ENCODE results near the gene IQCF2.
"Not testable (repeated sequence)": the region's sequence is repeated elsewhere in the genome, so short reads cannot be mapped to it uniquely, and the experiment has no call there.

The IQCF2 gene

GRCh38 chr3:51845129-51845528 lies 16.3 kb upstream of the IQCF2 start:
- DNase-seq (ENCODE audit: extremely low read depth, low read depth), result no peak
- TF ChIP-seq CTCF (IDR thresholded peaks at IDR 0.05; ENCODE audit: low read depth, low read length, missing control alignments), result no peak
- no peak overlapping the region for H3K4me3 ChIP-seq (replicated peaks; ENCODE audit: low read depth, low read length)

GRCh38 chr3:51855411-51855810 lies 6.0 kb upstream of the IQCF2 start:
- DNase-seq (ENCODE audit: extremely low read depth, low read depth); H3K4me3 ChIP-seq (replicated peaks; ENCODE audit: low read depth, low read length): not testable (repeated sequence)

- TF ChIP-seq CTCF (IDR thresholded peaks at IDR 0.05; ENCODE audit: low read depth, low read length, missing control alignments), result no peak
- no peak overlapping the region for H3K4me3 ChIP-seq (replicated peaks; ENCODE audit: low read depth, low read length)
- DNase-seq (ENCODE audit: extremely low read depth, low read depth), result no peak
Measured at GRCh38 chr3:51862886-51863285, 1.5 kb downstream of the IQCF2 start.

GRCh38 chr3:51868896-51869295 lies 7.5 kb downstream of the IQCF2 start:
- DNase-seq (ENCODE audit: extremely low read depth, low read depth); H3K4me3 ChIP-seq (replicated peaks; ENCODE audit: low read depth, low read length): not testable (repeated sequence)

- no peak overlapping the region for H3K4me3 ChIP-seq (replicated peaks; ENCODE audit: low read depth, low read length)
Measured at GRCh38 chr3:51869304-51869703, 7.9 kb downstream of the IQCF2 start.

GRCh38 chr3:51873253-51873766 lies 11.9 kb downstream of the IQCF2 start:
- TF ChIP-seq CTCF (IDR thresholded peaks at IDR 0.05; ENCODE audit: low read depth, low read length, missing control alignments), result no peak
- DNase-seq (ENCODE audit: extremely low read depth, low read depth), result no peak
- no peak overlapping the region for H3K4me3 ChIP-seq (replicated peaks; ENCODE audit: low read depth, low read length)

More at GRCh38 chr3:51869304-51869703, 7.9 kb downstream of the IQCF2 start:
- no peak for TF ChIP-seq CTCF (IDR thresholded peaks at IDR 0.05; ENCODE audit: low read depth, low read length, missing control alignments)
- no peak for DNase-seq (ENCODE audit: extremely low read depth, low read depth)

GRCh38 chr3:51873876-51874275 lies 12.5 kb downstream of the IQCF2 start:
- DNase-seq (ENCODE audit: extremely low read depth, low read depth), result no peak
- no peak overlapping the region for H3K4me3 ChIP-seq (replicated peaks; ENCODE audit: low read depth, low read length)
- no peak for TF ChIP-seq CTCF (IDR thresholded peaks at IDR 0.05; ENCODE audit: low read depth, low read length, missing control alignments)

GRCh38 chr3:51874411-51874810 lies 13.0 kb downstream of the IQCF2 start:
- DNase-seq (ENCODE audit: extremely low read depth, low read depth), result no peak
- H3K4me3 ChIP-seq (replicated peaks; ENCODE audit: low read depth, low read length), result no peak overlapping the region
- TF ChIP-seq CTCF (IDR thresholded peaks at IDR 0.05; ENCODE audit: low read depth, low read length, missing control alignments), result no peak

Data from HFF-Myc (cell line).